HepG2 (cell line): Measurements from ENCODE around the gene SVIP. TPM values are rescaled to one million over a fixed set of nuclear protein-coding genes. Genes with fewer than 3 reads are reported as not detected.

Experiments used
- ASH2L ChIP-seq: fragments of 300-600, 200-600 bp; sonication (generic); IDR thresholded peaks from 2 replicates; pipeline ENCODE4 v1.7.0; 2017; ENCODE audit warnings: low read depth, mild to moderate bottlenecking, moderate library complexity, mixed read lengths, low read length; ENCODE audit not compliant: insufficient read length
- EEA1 ChIP-seq: sonication (generic); formaldehyde crosslinking; IDR thresholded peaks from 2 replicates; pipeline ENCODE4 v1.5.1; 2020; ENCODE audit warnings: mild to moderate bottlenecking, missing genetic modification reagents, borderline replicate concordance
- JARID2 ChIP-seq: sonication (generic); formaldehyde crosslinking; IDR thresholded peaks from 2 replicates; pipeline ENCODE4 v1.8.1; 2023; ENCODE audit warnings: missing genetic modification reagents, inconsistent platforms; ENCODE audit not compliant: insufficient replicate concordance
- KLF9 ChIP-seq: IDR thresholded peaks from 2 replicates; pipeline ENCODE4 v1.6.1; 2016; ENCODE audit warnings: low read depth
- MBD4 ChIP-seq: IDR thresholded peaks from 2 replicates; pipeline ENCODE4 v1.6.1; 2012; ENCODE audit warnings: low read length, inconsistent platforms, borderline replicate concordance
- NFRKB ChIP-seq: fragments of 450-650 bp; IDR thresholded peaks from 2 replicates; pipeline ENCODE4 v1.6.1; 2017
- PCBP2 ChIP-seq: fragments of 200-400 bp; formaldehyde crosslinking; optimal IDR thresholded peaks from 2 replicates; pipeline ENCODE3; 2018; ENCODE audit warnings: low read length, low read depth; ENCODE audit not compliant: poor library complexity, severe bottlenecking
- PHF20 ChIP-seq: sonication (generic); formaldehyde crosslinking; IDR thresholded peaks from 2 replicates; pipeline ENCODE4 v1.5.0; 2020; ENCODE audit warnings: mild to moderate bottlenecking, missing genetic modification reagents
- RAD51 ChIP-seq: fragments of 450-650 bp; IDR thresholded peaks from 2 replicates; pipeline ENCODE4 v1.6.1; 2016; ENCODE audit warnings: borderline replicate concordance
- RBM22 ChIP-seq: fragments of 200-400 bp; formaldehyde crosslinking; optimal IDR thresholded peaks from 2 replicates; pipeline ENCODE3; 2017; ENCODE audit warnings: mild to moderate bottlenecking, low read length, moderate library complexity
- REL ChIP-seq: sonication (generic); formaldehyde crosslinking; conservative IDR thresholded peaks from 2 replicates; pipeline ENCODE4 v1.8.0; 2022; ENCODE audit warnings: mild to moderate bottlenecking, missing genetic modification reagents, moderate library complexity
- SMAD3 ChIP-seq: sonication (generic); formaldehyde crosslinking; IDR thresholded peaks from 2 replicates; pipeline ENCODE4 v1.4.0; 2020; ENCODE audit warnings: missing genetic modification reagents
- SRF ChIP-seq: IDR thresholded peaks from 2 replicates; pipeline ENCODE4 v1.6.1; 2011; ENCODE audit warnings: mild to moderate bottlenecking, low read depth, low read length, moderate library complexity
- TCF7L2 ChIP-seq: IDR thresholded peaks from 2 replicates; pipeline ENCODE4 v1.6.1; 2011; ENCODE audit warnings: mild to moderate bottlenecking, low read depth, low read length, moderate library complexity
- TEAD3 ChIP-seq: optimal IDR thresholded peaks from 2 replicates; pipeline ENCODE3; 2016; ENCODE audit warnings: borderline replicate concordance
- XRCC5 ChIP-seq: fragments of 200-400 bp; formaldehyde crosslinking; optimal IDR thresholded peaks from 2 replicates; pipeline ENCODE3; 2017; ENCODE audit warnings: mild to moderate bottlenecking, low read length
- ZNF276 ChIP-seq: sonication (generic); formaldehyde crosslinking; IDR thresholded peaks from 2 replicates; pipeline ENCODE4 v1.4.0; 2020; ENCODE audit warnings: mild to moderate bottlenecking, low read depth, missing genetic modification reagents
- ZNF350 ChIP-seq: sonication (generic); formaldehyde crosslinking; IDR thresholded peaks from 2 replicates; pipeline ENCODE4 v1.4.0; 2020; ENCODE audit warnings: mild to moderate bottlenecking, low read depth, missing genetic modification reagents, borderline replicate concordance
- ZNF574 ChIP-seq: sonication (generic); formaldehyde crosslinking; IDR thresholded peaks from 2 replicates; pipeline ENCODE4 v1.4.0; 2020; ENCODE audit warnings: missing genetic modification reagents
- ZNF589 ChIP-seq: sonication (generic); formaldehyde crosslinking; conservative IDR thresholded peaks from 2 replicates; pipeline ENCODE4 v1.8.0; 2022; ENCODE audit warnings: mild to moderate bottlenecking, moderate library complexity, missing genetic modification reagents
- ZNF605 ChIP-seq: sonication (generic); formaldehyde crosslinking; IDR thresholded peaks from 2 replicates; pipeline ENCODE4 v1.8.0; 2022; ENCODE audit warnings: mild to moderate bottlenecking, missing genetic modification reagents
- ZNF772 ChIP-seq: sonication (generic); formaldehyde crosslinking; IDR thresholded peaks from 2 replicates; pipeline ENCODE4 v1.5.0; 2020; ENCODE audit warnings: mild to moderate bottlenecking, missing genetic modification reagents
- ZNF878 ChIP-seq: sonication (generic); formaldehyde crosslinking; IDR thresholded peaks from 2 replicates; pipeline ENCODE4 v1.8.1; 2023; ENCODE audit warnings: mild to moderate bottlenecking, missing genetic modification reagents, moderate library complexity
- ZSCAN31 ChIP-seq: sonication (generic); formaldehyde crosslinking; IDR thresholded peaks from 2 replicates; pipeline ENCODE4 v1.5.0; 2020; ENCODE audit warnings: low read depth, mild to moderate bottlenecking, missing genetic modification reagents
- polyA plus RNA-seq, 8 experiments: library from polyadenylated mRNA; depleted of rRNA in 3 of 8; stranded (reverse) in 7 of 8; unstranded in 1 of 8; fragments of >200 nt; fragmentation: Illumina TruSeq in 4 of 8; extraction: Trizol in 4 of 8; gene quantifications; 2 replicates each; pipeline versions ENCODE4 v1.2.1 to v1.2.3, GENCODE V29; 2011 to 2016; ENCODE audit warnings: low read depth in 4 of 8, missing spikeins in 1 of 8, mixed read lengths in 1 of 8; ENCODE audit not compliant: insufficient read depth in 1 of 8
- total RNA-seq, 5 experiments: library from RNA; depleted of rRNA; stranded (reverse); fragments of >200 nt; fragmentation: Illumina TruSeq; extraction: Trizol; gene quantifications; 2 replicates each; pipeline ENCODE4 v1.2.3, GENCODE V29; 2016; ENCODE audit warnings: low read depth in 1 of 5
- TF ChIP-seq, protein P1 (sequence below): sonication (generic); formaldehyde crosslinking; IDR thresholded peaks from 2 replicates; pipeline ENCODE4 v1.4.0; 2020; ENCODE audit warnings: missing genetic modification reagents, low read depth, mild to moderate bottlenecking, borderline replicate concordance

The SVIP gene
- total and polyA plus RNA-seq, 2 of the 13 experiments (the other 11 are each of a cell fraction or from before 2014, with no cell fraction given): 6.3 to 27.2 TPM

DNA sequence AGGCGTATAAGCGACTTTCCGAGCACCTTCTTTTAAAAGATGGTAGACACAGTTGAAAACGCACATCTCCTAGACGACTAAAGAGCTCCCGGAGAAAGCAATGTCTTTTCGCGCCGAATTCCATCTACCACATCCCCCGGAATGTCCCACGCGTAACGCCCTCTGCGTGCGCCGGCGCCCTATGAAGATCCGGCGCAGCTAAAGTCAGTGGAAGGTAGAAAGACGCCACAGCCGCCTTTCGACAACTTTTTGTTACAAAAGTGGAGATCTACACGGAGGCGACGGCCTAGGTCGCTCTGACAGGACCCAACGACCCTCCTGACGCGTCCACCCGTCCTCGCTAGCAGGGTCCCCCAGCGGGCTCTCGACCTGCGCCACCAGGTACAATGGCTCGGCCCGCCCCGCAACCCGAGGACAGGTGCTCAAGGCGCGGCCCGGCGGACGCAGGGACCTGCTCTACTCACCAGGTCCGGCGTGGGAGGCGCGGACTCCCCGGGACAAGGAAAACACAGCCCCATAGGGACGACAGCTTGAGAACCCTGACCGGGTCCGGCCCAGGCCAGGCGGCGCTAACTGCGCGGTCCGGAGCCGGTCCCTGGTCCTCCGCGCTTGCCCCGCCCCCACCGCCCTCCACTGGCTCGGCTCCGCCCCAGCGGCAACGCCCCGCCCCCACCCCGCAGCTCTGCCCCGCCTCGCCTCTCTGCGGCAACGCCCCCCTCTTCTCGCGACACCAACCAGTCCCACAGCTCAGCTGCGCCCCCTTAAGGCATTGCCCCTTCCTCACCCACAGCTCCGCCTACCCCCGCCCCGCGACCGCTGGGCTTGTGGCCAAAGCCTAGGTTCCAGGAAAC, at the start of gene SVIP (continued):
- TF ChIP-seq, protein P1, sequence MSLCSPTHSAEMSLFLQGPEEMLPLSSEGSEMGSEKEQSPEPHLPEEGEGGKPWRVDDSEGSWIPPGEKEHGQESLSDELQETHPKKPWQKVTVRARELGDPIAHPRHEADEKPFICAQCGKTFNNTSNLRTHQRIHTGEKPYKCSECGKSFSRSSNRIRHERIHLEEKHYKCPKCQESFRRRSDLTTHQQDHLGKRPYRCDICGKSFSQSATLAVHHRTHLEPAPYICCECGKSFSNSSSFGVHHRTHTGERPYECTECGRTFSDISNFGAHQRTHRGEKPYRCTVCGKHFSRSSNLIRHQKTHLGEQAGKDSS: peak; percentile 42; the same call in 1 of the 2 replicates
- no peak for TF ChIP-seq KLF9 (CRISPR knock-in tag)
- peak; percentile 65 for TF ChIP-seq ZNF350 (CRISPR knock-in tag)
- TF ChIP-seq TCF7L2: no peak
- 0 out of 2 replicates have a peak, but pooled peaks have one; percentile 31 for TF ChIP-seq REL (CRISPR knock-in tag)
- TF ChIP-seq ZNF276 (CRISPR knock-in tag): 0 out of 2 replicates have a peak, but pooled peaks have one; percentile 39
- 0 out of 2 replicates have a peak, but pooled peaks have one; percentile 36 for TF ChIP-seq SMAD3 (CRISPR knock-in tag)
- 0 out of 2 replicates have a peak, but pooled peaks have one; percentile 31 for TF ChIP-seq SRF
- peak; percentile 77 for TF ChIP-seq ZSCAN31 (CRISPR knock-in tag)
- peak; percentile 81 for TF ChIP-seq ASH2L
- no peak for TF ChIP-seq MBD4
- 0 out of 2 replicates have a peak, but pooled peaks have one; percentile 24 for TF ChIP-seq PHF20 (CRISPR knock-in tag)
- 0 out of 2 replicates have a peak, but pooled peaks have one; percentile 53 for TF ChIP-seq ZNF589 (CRISPR knock-in tag)
- peak; percentile 37 for TF ChIP-seq JARID2 (CRISPR knock-in tag)
- TF ChIP-seq ZNF574: peak; percentile 58; the same call in 1 of the 2 replicates
- TF ChIP-seq ZNF772: peak; percentile 73
- TF ChIP-seq RAD51: no peak
- TF ChIP-seq PCBP2: no peak
- TF ChIP-seq XRCC5: peak; percentile 72
- no peak for TF ChIP-seq NFRKB
- TF ChIP-seq TEAD3 (CRISPR knock-in tag): peak; percentile 63
- peak; percentile 76; the same call in 1 of the 2 replicates for TF ChIP-seq ZNF878 (CRISPR knock-in tag)
- TF ChIP-seq RBM22: peak; percentile 78
- TF ChIP-seq EEA1: peak; percentile 33; the same call in 1 of the 2 replicates
- TF ChIP-seq ZNF605: peak; percentile 76
